A549 (cell line): ENCODE results near the gene AUTS2. TPM values are rescaled to one million over a fixed set of nuclear protein-coding genes. Genes with fewer than 3 reads are reported as not detected.

Experiments
- ATAC-seq, 2 experiments: fragments of 200-7000 bp in 1 of 2; fragments of >200 bp in 1 of 2; cut with Nextera tagmentation in 1 of 2; cut with Tn5 transposase in 1 of 2; 3 replicates each; pipeline versions ENCODE4 v1.8.0 to v1.9.1; 2018 to 2020; ENCODE audit warnings: mild to moderate bottlenecking in 1 of 2, moderate library complexity in 1 of 2
- CTCF ChIA-PET: fragments of 300-600 bp; sonication (Branson Sonifier 250); formaldehyde crosslinking; extraction: SDS; loops from one replicate; lab custom pipeline; 2021; ENCODE audit warnings: antibody characterized with exemption, inconsistent platforms; lab: Yijun Ruan, JAX
- POLR2A ChIA-PET: fragments of 350-600 bp; formaldehyde crosslinking; extraction: SDS; loops from one replicate; lab custom pipeline; 2021; ENCODE audit warnings: antibody characterized with exemption, inconsistent platforms; lab: Yijun Ruan, JAX
- DNase-seq, 2 experiments: peaks; one replicate each; pipeline versions ENCODE4 v3.0.0 to v3.0.0-alpha.2; 2011 to 2016; ENCODE audit warnings: low read depth in 1 of 2, low spot score in 1 of 2
- FAIRE-seq: peaks from 2 replicates; lab custom pipeline; 2011; peaks lifted over from hg19 to GRCh38; lab: Jason Lieb, UNC
- H3K27ac ChIP-seq, 2 experiments: fragments of >200 bp; sonication (Bioruptor Twin); formaldehyde crosslinking; 3 replicates each; pipeline ENCODE4 v1.5.1; 2016 to 2017
- H3K4me1 ChIP-seq: fragments of >200 bp; sonication (Bioruptor Twin); formaldehyde crosslinking; 3 replicates; pipeline ENCODE4 v1.6.1; 2016
- H3K4me2 ChIP-seq: fragments of >200 bp; sonication (Bioruptor Twin); formaldehyde crosslinking; 3 replicates; pipeline ENCODE4 v1.6.1; 2016
- H3K4me3 ChIP-seq: fragments of >200 bp; sonication (Bioruptor Twin); formaldehyde crosslinking; 3 replicates; pipeline ENCODE4 v1.5.1; 2016
- H3K9me3 ChIP-seq: fragments of >200 bp; sonication (Bioruptor Twin); formaldehyde crosslinking; 3 replicates; pipeline ENCODE4 v1.6.1; 2016
- ATOH8 ChIP-seq: fragments of 250-450 bp; sonication (Bioruptor Pico); IDR thresholded peaks from 2 replicates; pipeline ENCODE4 v1.5.0; 2020; ENCODE audit warnings: low read depth, mild to moderate bottlenecking, moderate library complexity
- BCL3 ChIP-seq: fragments of >200 bp; sonication (Bioruptor Twin); formaldehyde crosslinking; IDR thresholded peaks from 3 replicates; pipeline ENCODE4 v1.6.1; 2016
- BHLHE40 ChIP-seq: IDR thresholded peaks from 2 replicates; pipeline ENCODE4 v1.6.1; 2012; ENCODE audit warnings: low read depth, low read length, inconsistent platforms
- CBX8 ChIP-seq: fragments of 200-600 bp; sonication (generic); IDR thresholded peaks from 2 replicates; pipeline ENCODE4 v1.6.1; 2016
- CHD2 ChIP-seq: fragments of 150-350 bp; IDR thresholded peaks from 2 replicates; pipeline ENCODE4 v1.6.1; 2014; ENCODE audit warnings: low read length; ENCODE audit not compliant: partially characterized antibody
- E2F6 ChIP-seq: IDR thresholded peaks from 2 replicates; pipeline ENCODE4 v1.6.1; 2012; ENCODE audit warnings: low read depth, borderline replicate concordance
- EHF ChIP-seq: fragments of 250-450 bp; sonication (Bioruptor Pico); IDR thresholded peaks from 2 replicates; pipeline ENCODE4 v1.5.0; 2020; ENCODE audit warnings: mild to moderate bottlenecking
- ELK1 ChIP-seq: fragments of 150-350 bp; IDR thresholded peaks from 2 replicates; pipeline ENCODE4 v1.6.1; 2014; ENCODE audit warnings: low read depth, mild to moderate bottlenecking, low read length
- EP300 ChIP-seq, 2 experiments: fragments of >200 bp; sonication (Bioruptor Twin); formaldehyde crosslinking; IDR thresholded peaks; 2 replicates in 1 of 2; 3 replicates in 1 of 2; pipeline ENCODE4 v1.6.1; 2016 to 2017
- GATA3 ChIP-seq: IDR thresholded peaks from 2 replicates; pipeline ENCODE4 v1.6.1; 2012; ENCODE audit warnings: borderline replicate concordance
- HOXA7 ChIP-seq: fragments of 250-450 bp; sonication (Bioruptor Pico); IDR thresholded peaks from 2 replicates; pipeline ENCODE4 v1.5.0; 2020; ENCODE audit warnings: mild to moderate bottlenecking, moderate library complexity
- HOXB13 ChIP-seq: fragments of 250-450 bp; sonication (Bioruptor Pico); IDR thresholded peaks from 2 replicates; pipeline ENCODE4 v1.5.0; 2020; ENCODE audit warnings: low read depth, mild to moderate bottlenecking, moderate library complexity
- HOXB5 ChIP-seq: fragments of 250-450 bp; sonication (Bioruptor Pico); IDR thresholded peaks from 2 replicates; pipeline ENCODE4 v1.5.0; 2020; ENCODE audit warnings: mild to moderate bottlenecking, moderate library complexity
- JUNB ChIP-seq: fragments of >200 bp; sonication (Bioruptor Twin); formaldehyde crosslinking; IDR thresholded peaks from 2 replicates; pipeline ENCODE4 v1.6.1; 2016
- MAFK ChIP-seq: fragments of 450-650 bp; IDR thresholded peaks from 2 replicates; pipeline ENCODE4 v1.6.1; 2014; ENCODE audit not compliant: partially characterized antibody
- MYC ChIP-seq: IDR thresholded peaks from 2 replicates; pipeline ENCODE4 v1.6.1; 2012; ENCODE audit warnings: mild to moderate bottlenecking, inconsistent platforms, low read length, improper control_type of control experiment, borderline replicate concordance
- NPAS2 ChIP-seq: fragments of 250-450 bp; sonication (Bioruptor Pico); IDR thresholded peaks from 2 replicates; pipeline ENCODE4 v1.8.0; 2022; ENCODE audit warnings: mild to moderate bottlenecking, moderate library complexity, borderline replicate concordance
- NR3C1 ChIP-seq: fragments of >200 bp; sonication (Bioruptor Twin); formaldehyde crosslinking; IDR thresholded peaks from 3 replicates; pipeline ENCODE4 v1.6.1; 2017
- POLR2AphosphoS2 ChIP-seq: conservative IDR thresholded peaks from 2 replicates; pipeline ENCODE4 v1.6.1; 2012; ENCODE audit warnings: low read length, improper control_type of control experiment, inconsistent platforms
- RAD21 ChIP-seq, 2 experiments: fragments of >200 bp in 1 of 2; sonication (Bioruptor Twin) in 1 of 2; formaldehyde crosslinking in 1 of 2; IDR thresholded peaks in 1 of 2; conservative IDR thresholded peaks in 1 of 2; 2 replicates in 1 of 2; 3 replicates in 1 of 2; pipeline ENCODE4 v1.6.1; 2012 to 2018; ENCODE audit warnings: inconsistent platforms in 1 of 2
- RCOR1 ChIP-seq: fragments of 150-350 bp; IDR thresholded peaks from 2 replicates; pipeline ENCODE4 v1.6.1; 2014; ENCODE audit warnings: antibody characterized with exemption, low read length, low read depth
- RFX5 ChIP-seq: fragments of 450-650 bp; IDR thresholded peaks from 2 replicates; pipeline ENCODE4 v1.7.1; 2014; ENCODE audit warnings: antibody characterized with exemption, mild to moderate bottlenecking, moderate library complexity
- RNF2 ChIP-seq: fragments of 200-600 bp; sonication (generic); IDR thresholded peaks from 2 replicates; pipeline ENCODE4 v1.6.1; 2016; ENCODE audit warnings: low read depth, mild to moderate bottlenecking, antibody characterized with exemption, moderate library complexity, borderline replicate concordance
- SMC3 ChIP-seq: fragments of >200 bp; sonication (Bioruptor Twin); formaldehyde crosslinking; IDR thresholded peaks from 3 replicates; pipeline ENCODE4 v1.6.1; 2018; ENCODE audit warnings: inconsistent platforms
- SREBF2 ChIP-seq: fragments of 450-650 bp; IDR thresholded peaks from 2 replicates; pipeline ENCODE4 v1.6.1; 2014; ENCODE audit warnings: mild to moderate bottlenecking, moderate library complexity
- TFCP2L1 ChIP-seq: fragments of 250-450 bp; sonication (Bioruptor Pico); IDR thresholded peaks from 2 replicates; pipeline ENCODE4 v1.5.0; 2021; ENCODE audit warnings: mild to moderate bottlenecking
- ZC3H11A ChIP-seq: fragments of 450-650 bp; IDR thresholded peaks from 2 replicates; pipeline ENCODE4 v1.6.1; 2014; ENCODE audit warnings: antibody characterized with exemption, mild to moderate bottlenecking
- ZNF302 ChIP-seq: fragments of 250-450 bp; sonication (Bioruptor Pico); IDR thresholded peaks from 2 replicates; pipeline ENCODE4 v1.9.0; 2021; ENCODE audit warnings: inconsistent platforms, mild to moderate bottlenecking, moderate library complexity
- WGBS: methylation state at CpG from one replicate; pipeline ENCODE4 v1.1.6; 2017; ENCODE audit errors: missing lambda C conversion rate; 5-methylcytosine and 5-hydroxymethylcytosine counted together
- polyA plus RNA-seq, 4 experiments: library from polyadenylated mRNA; depleted of rRNA in 3 of 4; stranded (reverse); fragments of >200 nt; fragmentation: RNase III in 1 of 4; extraction: RNeasy Plus Mini Kit Qiagen cat#74134 plus additional on column Dnase treatment in 1 of 4; gene quantifications; 2 replicates in 3 of 4; 3 replicates in 1 of 4; pipeline ENCODE4 v1.2.3, GENCODE V29; 2011 to 2017
- TF ChIP-seq, protein P1 (sequence below): fragments of 450-650 bp; IDR thresholded peaks from 2 replicates; pipeline ENCODE4 v1.6.1; 2014; ENCODE audit warnings: antibody characterized with exemption

The AUTS2 gene
- polyA plus RNA-seq, 2 of the 4 experiments (the other 2 are of a cell fraction), result 1.6 to 3.6 TPM

GRCh38 chr7:69620063-69620462, 21.8 kb downstream of the AUTS2 start:
- ChIA-PET POLR2A (no interaction called here), CTCF (interaction anchor here (1.3 kb wide), 1 partner anchor 13 kb away, joined by 3 read pairs; no protein-coding TSS in a partner anchor)
- Histone ChIP-seq H3K4me3 (no peak overlapping the region), H3K27ac (no peak overlapping the region), H3K4me1 (peaks cover 7% of the 10 kb centered on the region; the same call in 2 of the 3 replicates), H3K4me2 (peak overlapping the region; percentile 38), H3K9me3 (no peaks in the 10 kb centered on the region)
- DNase-seq (no peak), ATAC-seq (no peak), FAIRE-seq (no peak)
- WGBS, result 38% methylated on average over 4 of the region's 4 CpGs
- TF ChIP-seq ATOH8 (no peak), ZNF302 (no peak), MAFK (no peak), ELK1 (no peak), POLR2AphosphoS2 (no peak), SMC3 (no peak), NPAS2 (no peak), TFCP2L1 (no peak), CHD2 (no peak), RCOR1 (no peak), HOXB5 (CRISPR knock-in tag) (no peak), RNF2 (no peak), CBX8 (no peak), RFX5 (no peak), BCL3 (no peak), EP300 (IDR thresholded peaks at IDR 0.05) (no peak), MYC (no peak)
- TF ChIP-seq, all 56 proteins: peak for 0

GRCh38 chr7:69620650-69621049, 22.4 kb downstream of the AUTS2 start:
- ChIA-PET CTCF (interaction anchor here (1.3 kb wide), 1 partner anchor 13 kb away, joined by 3 read pairs; no protein-coding TSS in a partner anchor), POLR2A (no interaction called here)
- 62% methylated on average over 2 of the region's 2 CpGs for WGBS
- FAIRE-seq (no peak), ATAC-seq (no peak)
- Histone ChIP-seq H3K4me3 (no peak overlapping the region), H3K4me1 (peaks cover 7% of the 10 kb centered on the region; the same call in 2 of the 3 replicates), H3K27ac (no peak overlapping the region), H3K9me3 (no peaks in the 10 kb centered on the region)
- TF ChIP-seq E2F6, result no peak
- no peak for TF ChIP-seq ELK1
- TF ChIP-seq RNF2, result no peak
- no peak for TF ChIP-seq GATA3
- no peak for TF ChIP-seq SREBF2
- no peak for TF ChIP-seq NR3C1
- no peak for TF ChIP-seq ATOH8
- TF ChIP-seq ZC3H11A, result no peak
- TF ChIP-seq RAD21 (conservative IDR thresholded peaks at IDR 0.05 in 1 of 2, IDR thresholded peaks at IDR 0.05 in 1 of 2), result no peak
- no peak for TF ChIP-seq HOXB13 (CRISPR knock-in tag)
- TF ChIP-seq BHLHE40, result no peak
- TF ChIP-seq HOXA7 (CRISPR knock-in tag), result no peak
- TF ChIP-seq CHD2, result no peak
- TF ChIP-seq JUNB, result no peak
- TF ChIP-seq, protein P1, sequence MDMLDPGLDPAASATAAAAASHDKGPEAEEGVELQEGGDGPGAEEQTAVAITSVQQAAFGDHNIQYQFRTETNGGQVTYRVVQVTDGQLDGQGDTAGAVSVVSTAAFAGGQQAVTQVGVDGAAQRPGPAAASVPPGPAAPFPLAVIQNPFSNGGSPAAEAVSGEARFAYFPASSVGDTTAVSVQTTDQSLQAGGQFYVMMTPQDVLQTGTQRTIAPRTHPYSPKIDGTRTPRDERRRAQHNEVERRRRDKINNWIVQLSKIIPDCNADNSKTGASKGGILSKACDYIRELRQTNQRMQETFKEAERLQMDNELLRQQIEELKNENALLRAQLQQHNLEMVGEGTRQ, result no peak
- no peak for TF ChIP-seq EHF
- TF ChIP-seq, all 56 proteins: peak for 0
- DNase-seq, result no peak
- H3K4me2 ChIP-seq, result peak overlapping the region; percentile 38; the same call in 2 of the 3 replicates
